HTR-8/SVneo (cell line): ENCODE results near the gene KRT74.

ENCODE experiments used
- DNase-seq: peaks from one replicate; pipeline ENCODE4 v3.0.0; 2011; ENCODE audit warnings: low spot score, mixed read lengths; ENCODE audit not compliant: insufficient read length
- FAIRE-seq: peaks from 2 replicates; lab custom pipeline; 2011; peaks lifted over from hg19 to GRCh38; lab: Jason Lieb, UNC

KRT74 gene

DNA sequence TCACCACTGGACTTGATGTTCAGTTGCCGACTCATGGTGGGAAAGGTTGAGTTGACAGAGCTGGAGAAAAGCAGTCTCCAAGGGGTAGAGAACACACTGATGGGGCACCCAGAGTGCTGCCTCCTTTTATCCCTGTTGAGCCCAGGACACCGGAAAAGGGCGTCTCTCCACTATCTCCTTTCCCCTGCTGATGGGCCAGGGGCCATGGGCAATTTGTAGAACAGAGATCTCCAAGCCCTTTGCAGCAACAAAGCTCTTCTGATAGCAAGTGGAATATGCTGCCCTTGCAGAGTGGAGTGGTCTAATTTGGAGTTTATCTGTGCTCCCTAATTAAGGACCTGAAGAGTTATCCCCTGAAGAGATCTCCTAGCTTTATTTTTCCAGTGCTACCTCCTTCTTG is at the start of gene KRT74:
KRT74 (minus strand) TSS at position 101 of the 400 bp plus-strand sequence; CDS start at position 35, 66 bp downstream.
- FAIRE-seq, result no peak
- DNase-seq, result no peak

- FAIRE-seq (no peak), DNase-seq (no peak)
These were observed 48.7 kb upstream of the KRT74 start for GRCh38 chr12:52622349-52622748.

- FAIRE-seq, result no peak
These were observed 45.2 kb upstream of the KRT74 start for GRCh38 chr12:52618866-52619265.

DNA sequence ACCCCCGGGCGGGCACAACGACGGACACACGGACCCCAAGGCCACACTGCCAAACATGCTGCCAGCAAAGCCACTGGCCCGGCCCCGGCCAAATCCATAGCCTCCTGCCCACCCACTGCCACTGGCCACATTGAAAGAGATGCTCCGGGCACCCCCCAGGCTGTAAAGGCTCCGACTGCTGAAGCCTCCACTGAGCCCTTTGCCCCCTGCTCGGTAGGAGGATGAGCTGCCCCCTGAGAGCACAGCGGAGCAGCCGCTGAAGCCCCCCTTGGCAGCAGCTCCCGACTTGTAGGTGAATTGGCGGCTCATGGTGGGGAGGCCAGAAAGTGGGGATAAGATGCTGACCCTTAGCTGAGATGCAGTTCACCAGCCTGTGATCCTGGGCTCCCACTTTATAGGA is 44.6 kb upstream of the KRT74 start, which contains the start of gene KRT73:
KRT73 (minus strand) TSS at position 344 of the 400 bp plus-strand sequence; CDS start at position 309, 35 bp downstream.
- DNase-seq (no peak), FAIRE-seq (no peak)

More at GRCh38 chr12:52618866-52619265, 45.2 kb upstream of the KRT74 start:
- no peak for DNase-seq

- FAIRE-seq (no peak), DNase-seq (no peak)
These were observed 43.8 kb upstream of the KRT74 start for GRCh38 chr12:52617403-52617785.

GRCh38 chr12:52616680-52617402 is 43.2 kb upstream of the KRT74 start:
- FAIRE-seq (no peak), DNase-seq (no peak)

GRCh38 chr12:52615912-52616311 is 42.3 kb upstream of the KRT74 start:
- FAIRE-seq (no peak), DNase-seq (no peak)

GRCh38 chr12:52615208-52615868 is 41.7 kb upstream of the KRT74 start:
- FAIRE-seq, result no peak
- DNase-seq, result no peak

DNA sequence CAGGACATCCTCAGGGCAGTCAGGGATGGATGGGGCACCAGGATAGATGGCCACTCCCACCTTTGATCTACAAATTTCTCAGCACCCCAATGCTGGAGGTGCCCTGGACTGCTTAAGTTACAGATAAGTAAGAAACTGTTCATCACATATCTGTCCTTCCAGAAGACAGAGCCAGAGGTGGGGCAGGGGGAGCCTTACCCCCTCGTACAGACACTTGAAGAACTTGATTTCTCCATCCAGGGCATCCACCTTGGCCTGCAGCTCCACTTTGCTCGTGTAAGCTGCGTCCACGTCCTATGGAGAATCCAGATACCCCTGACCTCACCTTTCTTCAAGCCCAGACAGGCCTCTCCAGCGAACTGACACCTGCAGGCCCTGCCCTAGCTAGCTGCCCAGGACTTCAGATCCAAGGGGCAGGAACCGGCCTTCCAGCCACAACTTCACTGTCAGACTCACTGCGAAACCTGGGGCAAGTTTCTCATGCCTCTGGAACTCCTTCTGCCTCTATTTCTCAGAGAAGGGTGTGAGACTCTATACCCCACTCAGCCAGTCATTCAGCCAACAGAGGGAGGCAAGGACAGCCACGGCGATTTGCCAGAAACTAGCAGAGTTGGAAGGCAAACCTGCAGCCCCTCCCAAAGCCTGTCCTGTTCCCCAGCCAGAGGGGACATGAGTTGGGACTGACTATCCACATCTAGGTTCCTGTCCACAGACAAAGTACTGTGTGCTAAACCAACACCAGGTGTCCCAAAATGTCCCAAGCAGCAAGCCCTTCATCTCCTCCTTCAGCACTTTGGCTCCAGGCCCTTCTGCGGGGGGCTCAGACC is 41.0 kb upstream of the KRT74 start:
- FAIRE-seq (no peak), DNase-seq (no peak)

GRCh38 chr12:52613384-52614030 is 39.9 kb upstream of the KRT74 start:
- DNase-seq, result no peak
- FAIRE-seq, result no peak

DNA sequence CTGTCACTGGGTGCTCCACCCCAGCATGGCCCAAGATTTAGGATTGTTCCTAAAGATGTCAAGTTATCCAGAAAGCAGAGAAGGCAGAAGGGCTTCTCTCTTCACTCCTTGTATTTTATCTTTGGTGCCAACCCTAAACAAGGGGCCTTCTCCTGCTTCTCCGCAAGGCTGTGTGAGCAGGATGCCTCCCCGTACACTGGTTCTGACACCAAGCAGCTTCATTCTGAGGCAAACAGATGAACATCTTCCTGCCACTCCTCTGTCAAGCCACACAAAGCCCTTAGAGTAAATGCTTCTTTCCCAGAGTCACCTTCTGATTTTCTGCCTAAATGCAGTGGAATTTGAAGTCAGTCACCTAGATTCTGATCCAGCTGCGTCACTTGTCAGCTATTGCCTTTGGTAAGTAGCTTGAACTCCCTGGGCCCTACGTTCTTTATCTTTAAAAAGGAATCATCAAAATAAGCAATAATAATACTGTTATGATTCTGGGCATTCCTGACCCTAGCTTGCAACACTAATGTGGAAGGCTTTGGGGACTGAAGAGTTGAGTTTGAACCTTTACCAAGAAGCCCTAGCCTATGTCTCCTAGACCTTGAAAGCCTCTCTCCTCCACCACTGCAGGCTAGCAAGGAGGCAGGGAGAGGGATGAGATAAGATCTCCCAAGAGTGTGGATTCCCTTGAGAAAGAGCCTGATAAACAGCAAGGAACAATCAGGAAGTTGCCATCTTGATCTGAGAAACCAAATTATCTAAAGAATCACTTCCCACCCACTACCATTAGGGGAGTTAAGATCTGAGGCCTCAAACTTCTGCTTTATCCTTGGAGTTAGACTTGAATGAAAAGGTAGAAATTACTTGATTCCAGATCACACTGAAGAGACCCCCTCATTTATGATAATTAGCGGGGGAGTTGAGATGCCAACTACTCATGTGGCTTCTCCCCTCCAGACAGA is 39.1 kb upstream of the KRT74 start:
- DNase-seq, result no peak
- no peak for FAIRE-seq

DNA sequence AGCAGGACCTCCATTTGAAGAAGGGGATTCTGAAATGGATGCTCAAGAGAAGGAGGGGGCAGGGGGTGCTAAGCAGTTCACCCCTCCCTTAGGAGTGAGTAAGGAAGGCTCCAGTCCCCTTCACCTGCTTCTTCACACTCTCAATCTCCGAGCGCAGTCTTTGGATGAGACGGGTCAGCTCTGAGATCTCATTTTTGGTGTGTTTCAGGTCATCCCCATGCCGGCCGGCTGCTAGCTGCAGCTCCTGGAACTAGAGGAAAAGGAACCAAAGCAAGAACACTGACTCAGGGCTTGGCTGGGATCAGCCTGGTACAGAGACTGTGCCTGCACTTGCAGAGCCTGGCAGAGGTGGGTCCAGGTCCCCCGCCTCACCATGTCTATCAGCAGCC is 37.4 kb upstream of the KRT74 start:
- no peak for DNase-seq
- FAIRE-seq, result no peak

GRCh38 chr12:52608826-52609630 is 35.4 kb upstream of the KRT74 start:
- FAIRE-seq, result no peak

GRCh38 chr12:52608161-52608560 is 34.5 kb upstream of the KRT74 start:
- DNase-seq (no peak), FAIRE-seq (no peak)

More at GRCh38 chr12:52608826-52609630, 35.4 kb upstream of the KRT74 start:
- no peak for DNase-seq

- no peak for FAIRE-seq
- DNase-seq, result no peak
These were observed 33.7 kb upstream of the KRT74 start for GRCh38 chr12:52607314-52607713.

- FAIRE-seq (no peak), DNase-seq (no peak)
These were observed 33.1 kb upstream of the KRT74 start for GRCh38 chr12:52606581-52607218.

DNA sequence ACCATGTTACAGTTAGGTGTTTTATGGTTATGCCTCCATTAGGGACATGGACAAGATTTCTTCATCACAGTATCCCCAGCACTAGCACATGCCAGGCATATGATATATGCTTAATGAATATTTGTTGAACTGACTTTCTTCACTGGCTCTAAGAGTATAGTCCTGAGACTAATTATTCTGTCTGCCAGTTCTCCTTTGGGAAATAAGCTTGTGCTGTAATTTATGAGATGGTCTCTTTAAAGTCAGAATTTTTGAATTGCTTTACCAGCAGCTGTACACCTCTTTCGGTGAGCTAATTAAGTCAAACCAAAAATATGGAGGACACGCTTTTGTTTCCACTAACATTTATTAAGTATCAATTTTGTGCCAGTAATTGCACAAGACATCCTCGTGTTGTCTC is 32.5 kb upstream of the KRT74 start:
- DNase-seq, result no peak
- no peak for FAIRE-seq

DNA sequence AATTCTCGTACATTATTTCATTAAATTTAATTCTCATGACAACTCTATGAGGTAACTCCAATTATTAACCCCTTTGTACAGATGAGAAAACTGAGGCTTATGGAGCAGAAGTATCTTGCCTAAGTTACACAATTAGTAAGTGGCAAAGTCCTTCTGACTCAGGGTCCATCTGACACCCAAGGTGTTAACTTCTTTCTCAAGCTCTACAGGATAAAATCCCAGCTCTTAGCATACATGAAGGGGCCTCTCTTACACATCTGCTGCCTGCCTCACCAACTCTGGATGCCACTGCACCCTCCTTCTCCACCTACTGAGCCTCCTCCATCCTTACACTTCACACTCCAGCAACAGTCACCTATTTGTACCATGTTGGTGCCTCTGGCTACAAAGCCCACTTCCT is 31.9 kb upstream of the KRT74 start:
- DNase-seq, result no peak
- FAIRE-seq, result no peak
